Left hindlimb (tissue), 1 donor: ENCODE data around the gene SPOCK2.

Experiments used
- DNase-seq: peaks from one replicate; pipeline ENCODE4 v3.0.0-alpha.2; 2018

The SPOCK2 gene

DNA sequence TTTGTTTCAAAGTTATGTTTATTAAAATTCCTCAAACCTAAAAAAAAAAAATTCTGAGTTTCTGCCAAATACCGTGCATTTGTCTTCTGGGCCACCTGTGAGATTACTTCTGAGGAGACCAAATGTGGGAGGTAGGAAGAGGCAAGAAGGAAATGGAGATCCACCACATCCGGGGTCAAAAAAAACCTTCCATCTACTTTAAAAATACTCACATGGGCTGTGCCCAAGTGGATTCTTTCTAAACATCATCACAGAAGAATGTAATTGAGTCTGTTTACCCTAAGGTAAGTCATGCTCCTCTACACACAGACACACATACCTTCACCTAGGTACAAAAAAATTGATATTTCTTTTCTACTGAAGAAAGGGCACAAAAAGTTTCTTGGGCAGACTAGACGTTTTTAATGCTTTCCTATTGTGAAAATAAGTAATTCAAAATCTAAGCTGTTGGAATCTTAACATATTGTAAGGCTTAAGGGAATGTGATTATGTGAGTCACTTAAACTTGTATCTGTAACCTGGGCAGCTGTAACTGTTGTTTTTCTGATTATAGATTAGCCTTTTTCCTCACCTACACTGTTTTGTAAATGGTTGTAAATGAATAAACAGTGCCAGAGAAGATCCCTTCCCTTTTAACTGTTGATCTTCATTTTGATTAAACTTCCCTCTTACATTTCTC, 19.1 kb upstream of the SPOCK2 start:
- no peak for DNase-seq

DNA sequence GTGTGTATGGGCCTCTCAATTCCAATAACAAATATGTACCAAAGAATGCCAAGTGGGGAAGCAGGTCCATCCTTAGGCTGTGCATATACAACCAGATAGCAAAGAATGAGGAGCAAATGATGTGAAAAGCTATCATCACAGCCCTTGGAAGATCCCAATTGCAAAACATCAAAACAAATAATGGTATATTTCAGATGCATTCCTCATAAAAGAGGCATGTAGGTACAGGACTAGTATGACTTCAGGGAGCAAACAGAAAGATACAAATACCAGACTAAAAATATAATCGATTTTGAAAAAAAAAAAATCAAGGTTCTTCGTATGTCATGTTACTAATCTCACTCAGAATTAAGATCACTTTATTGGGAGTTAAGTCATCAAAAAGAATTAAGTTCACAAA, 18.5 kb upstream of the SPOCK2 start:
- DNase-seq: no peak

DNA sequence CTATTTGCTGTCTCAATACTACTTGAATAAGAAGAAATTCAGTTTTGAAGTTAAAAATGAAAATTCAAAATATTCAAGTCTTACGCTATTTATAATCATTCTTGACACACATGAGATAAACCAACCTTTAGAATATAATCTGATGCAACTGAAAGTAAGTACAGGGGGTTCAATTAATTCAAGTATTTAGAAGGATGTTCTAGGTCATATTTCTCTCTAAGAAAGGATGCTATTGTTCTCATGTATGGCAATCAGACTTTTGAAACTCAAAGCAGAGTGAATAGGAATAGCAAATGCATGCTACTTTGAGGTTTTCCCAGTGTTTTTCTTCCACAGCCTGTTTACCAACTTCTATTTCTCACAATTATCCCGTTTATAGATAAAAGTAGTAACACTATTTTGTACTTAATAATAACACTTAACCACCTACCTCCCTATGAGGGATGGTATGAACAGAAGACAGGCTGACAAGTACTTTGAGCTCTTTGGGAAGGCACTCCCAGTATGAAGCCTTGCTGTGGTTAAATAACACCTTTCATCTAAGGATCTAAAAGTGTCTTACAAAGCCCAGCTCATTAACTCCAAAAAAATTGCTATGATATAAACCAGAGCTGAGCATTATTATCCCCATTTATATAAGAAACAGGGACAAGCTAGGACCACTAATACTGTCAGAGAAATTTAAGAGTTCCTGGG, 18.0 kb upstream of the SPOCK2 start:
- no peak for DNase-seq

DNA sequence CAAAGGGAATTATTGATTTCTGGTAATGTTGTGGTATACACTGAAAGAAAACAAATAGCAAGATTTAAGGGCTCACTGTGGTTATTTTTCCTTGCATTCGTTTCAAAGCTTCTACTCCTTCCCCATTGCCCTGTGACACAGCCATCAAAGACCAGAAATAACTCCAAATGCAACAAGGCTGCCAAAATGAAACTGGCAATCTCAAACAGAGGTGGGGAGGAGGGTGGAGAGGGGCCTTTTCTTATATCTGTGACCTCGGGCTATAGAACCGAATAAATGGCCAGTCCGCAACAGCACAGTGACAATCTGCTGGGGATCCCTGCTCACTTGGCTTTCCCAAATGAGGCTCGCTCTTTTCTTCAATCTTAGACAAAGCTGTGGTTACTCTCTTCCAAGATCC, 17.4 kb upstream of the SPOCK2 start:
- no peak for DNase-seq

DNA sequence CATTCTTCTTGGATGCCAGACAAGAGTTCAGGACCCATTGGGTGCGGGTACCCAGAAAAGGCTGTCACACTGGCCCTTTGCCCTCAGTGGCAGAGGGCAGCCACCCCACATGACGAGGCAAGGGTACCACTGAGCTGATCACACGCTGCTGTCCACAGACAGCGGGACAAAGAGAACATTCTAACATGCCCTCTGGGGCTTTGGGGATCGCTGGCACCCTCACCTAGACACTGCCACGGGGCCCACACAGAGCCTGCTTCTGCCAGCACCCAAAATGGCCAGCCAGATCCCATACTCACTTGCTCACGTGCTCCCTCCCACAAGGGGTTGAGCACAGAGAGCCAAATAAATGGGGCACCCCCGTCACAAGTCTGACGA, 16.7 kb upstream of the SPOCK2 start:
- DNase-seq: no peak

DNA sequence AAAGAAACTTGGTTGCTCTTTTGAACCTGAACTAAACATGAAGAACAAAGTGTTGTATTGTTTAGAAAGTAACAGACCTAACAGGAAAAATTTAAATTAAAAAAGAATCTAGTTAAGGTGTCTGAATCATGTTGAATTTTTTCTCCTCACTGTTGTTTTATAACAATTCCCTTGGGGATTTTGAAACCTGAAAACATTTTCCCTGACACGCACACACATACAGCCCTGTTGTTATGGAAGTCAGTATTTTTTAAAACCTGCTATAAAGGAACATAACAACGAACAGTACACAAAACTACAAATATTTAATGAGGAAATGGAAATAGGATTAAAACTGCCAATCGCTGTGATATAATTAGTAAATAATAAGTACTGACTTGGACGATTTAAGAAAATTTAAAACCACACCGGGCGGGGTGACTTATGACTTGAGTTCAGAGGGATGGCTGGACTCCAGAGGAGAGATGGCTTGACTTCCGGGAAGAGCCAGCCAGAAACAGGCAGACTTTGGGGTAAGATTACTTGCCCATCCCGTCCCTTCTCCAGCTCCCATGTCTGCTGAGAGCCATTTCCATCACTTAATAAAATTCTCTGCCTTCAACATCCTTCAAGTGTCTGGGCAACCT, 16.2 kb upstream of the SPOCK2 start:
- DNase-seq: no peak

DNA sequence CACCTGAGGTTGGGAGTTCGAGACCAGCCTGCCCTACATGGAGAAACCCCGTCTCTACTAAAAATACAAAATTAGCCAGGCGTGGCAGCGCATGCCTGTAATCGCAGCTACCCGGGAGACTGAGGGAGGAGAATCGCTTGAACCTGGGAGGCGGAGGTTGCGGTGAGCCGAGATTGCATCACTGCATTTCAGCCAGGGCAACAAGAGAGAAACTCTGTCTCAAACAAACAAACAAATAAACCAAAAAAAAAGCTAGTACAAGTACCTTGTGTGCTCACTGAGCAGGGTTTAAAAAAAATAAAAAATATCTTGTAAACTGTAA, 11.2 kb upstream of the SPOCK2 start:
- no peak for DNase-seq

DNA sequence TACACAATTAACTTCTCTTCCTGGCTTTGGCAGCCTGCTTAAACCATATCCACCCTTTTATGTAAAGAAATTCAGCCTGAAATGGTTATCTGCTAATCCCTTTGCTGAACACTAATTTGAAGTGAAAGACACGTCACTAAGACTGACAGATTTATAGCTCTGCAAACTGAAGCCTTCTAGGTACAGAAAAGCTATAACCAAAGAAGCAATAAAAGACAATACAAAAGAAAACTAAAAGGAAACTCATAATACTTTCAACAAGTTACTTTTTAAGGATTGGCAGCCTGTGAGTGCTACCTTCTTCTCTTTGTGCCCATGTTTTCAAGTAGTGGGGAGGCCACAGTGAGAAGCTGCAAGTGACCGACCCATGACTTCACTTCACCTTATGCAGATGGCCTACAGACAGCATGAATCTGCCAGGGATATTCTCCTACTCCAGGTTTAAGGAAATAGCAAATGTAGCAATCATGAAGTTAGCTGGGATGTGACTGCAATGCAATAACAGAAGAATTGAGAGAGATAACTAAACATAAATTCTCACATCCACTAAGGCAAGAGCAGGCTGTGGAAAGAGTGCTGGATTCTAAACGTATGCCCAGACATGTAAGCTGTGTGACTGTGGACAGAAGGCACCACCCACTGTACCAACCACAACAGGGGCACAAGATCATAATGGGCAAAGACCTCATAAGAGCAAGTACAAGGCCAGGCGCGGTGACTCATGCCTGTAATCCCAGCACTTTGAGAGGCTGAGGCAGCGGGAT, 10.7 kb upstream of the SPOCK2 start:
- DNase-seq: no peak

DNA sequence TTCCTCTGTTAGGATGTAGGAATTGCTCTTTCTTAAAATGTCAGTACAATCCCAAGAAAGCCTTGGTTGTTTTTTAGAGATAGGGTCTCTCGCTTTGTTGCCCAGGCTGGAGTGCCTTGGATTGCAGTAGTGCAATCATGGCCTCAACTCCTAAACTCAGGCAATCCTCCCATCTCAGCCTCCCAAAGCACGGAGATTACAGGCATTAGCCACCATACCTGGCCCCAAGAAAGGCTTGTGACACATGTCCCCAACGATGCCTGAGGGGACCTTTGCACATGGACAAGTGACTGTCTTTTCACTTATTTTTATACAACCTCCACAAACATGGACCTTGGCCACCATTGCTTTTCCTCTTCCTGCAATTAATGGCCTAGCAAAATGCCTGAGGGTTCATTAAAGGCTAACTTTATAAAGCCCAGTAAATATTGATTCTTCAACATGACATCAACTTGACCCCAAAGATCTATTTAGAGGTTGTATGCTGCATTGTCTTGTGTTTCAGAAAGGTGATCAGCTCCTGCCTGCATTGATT, 10.0 kb upstream of the SPOCK2 start:
- no peak for DNase-seq

DNA sequence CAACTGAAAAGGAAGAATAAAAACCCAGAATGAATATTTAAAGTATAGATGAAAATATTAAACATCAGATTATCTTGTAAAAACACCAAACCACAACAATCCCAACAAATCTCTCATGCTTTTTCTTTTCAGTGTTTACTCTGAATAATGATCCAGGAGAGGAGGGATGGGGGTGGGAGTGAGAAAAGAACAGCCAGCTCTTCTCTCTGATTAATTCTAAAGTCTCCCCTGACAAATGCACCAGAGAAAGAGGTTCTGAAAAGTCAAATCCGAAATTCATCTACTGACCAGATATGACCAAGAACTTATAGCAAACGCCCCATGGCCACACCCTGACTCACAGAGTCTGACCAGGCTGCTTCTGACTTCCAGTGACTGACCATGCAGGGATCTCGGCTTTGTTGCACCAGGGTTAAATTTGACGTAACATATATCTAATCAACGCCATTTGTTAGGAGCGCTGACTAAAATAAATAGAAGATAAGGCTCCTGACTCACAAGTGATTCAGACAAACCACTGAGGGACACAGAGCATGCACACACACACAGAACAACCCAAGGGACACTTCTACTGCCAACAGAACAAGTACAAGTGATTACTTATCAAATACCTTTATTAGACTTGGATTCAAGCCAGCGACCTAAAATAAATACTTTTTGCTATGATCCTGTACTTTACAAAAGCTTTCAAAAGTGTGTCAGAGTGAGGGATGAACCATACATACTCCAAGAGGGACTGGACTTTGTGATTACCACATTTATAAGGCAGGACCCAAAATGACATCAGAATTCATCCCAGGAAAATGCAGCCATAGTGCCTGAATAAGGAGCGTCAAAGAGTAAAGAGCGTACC, 9.3 kb upstream of the SPOCK2 start:
- DNase-seq: no peak

DNA sequence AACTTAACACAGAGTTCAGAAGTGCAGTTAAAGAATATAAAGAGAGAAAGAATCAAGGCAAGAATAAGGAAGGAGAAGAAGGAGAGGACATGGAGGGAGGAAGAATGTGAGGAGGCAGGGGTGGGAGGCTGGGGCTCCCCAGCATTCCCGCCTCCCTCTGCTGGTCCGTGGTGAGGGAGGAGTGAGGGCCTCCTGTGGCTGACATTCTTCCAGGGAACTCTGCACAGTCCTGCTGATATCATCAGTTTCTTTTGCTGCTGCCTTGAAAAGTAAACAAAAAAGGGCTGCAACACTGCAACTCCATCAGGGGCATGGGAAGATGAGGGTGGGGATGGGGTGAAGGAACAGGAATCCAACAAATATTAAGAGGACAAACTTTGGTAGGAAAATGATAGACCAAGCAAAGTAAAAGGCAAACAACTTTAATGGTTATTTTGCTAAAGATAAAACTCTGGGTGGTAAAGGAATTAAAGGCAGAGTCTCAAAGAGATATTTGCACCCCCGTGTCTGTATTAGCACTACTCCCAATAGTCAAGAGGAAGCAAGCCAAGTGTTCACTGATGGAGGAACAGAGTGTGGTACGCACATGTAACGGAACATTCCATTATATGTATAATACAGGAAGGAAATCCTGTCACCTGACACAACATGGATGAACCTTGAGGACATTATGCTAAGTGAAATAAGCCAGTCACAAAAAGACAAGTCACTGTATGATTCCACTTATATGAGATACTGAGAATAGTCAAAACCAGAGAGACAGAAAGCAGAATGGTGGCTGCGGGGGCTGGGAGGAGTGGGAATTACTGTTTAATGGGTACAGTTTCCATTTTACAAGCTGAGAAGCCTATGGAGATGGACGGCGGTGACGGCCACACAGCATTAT, 8.0 kb upstream of the SPOCK2 start:
- DNase-seq: no peak

DNA sequence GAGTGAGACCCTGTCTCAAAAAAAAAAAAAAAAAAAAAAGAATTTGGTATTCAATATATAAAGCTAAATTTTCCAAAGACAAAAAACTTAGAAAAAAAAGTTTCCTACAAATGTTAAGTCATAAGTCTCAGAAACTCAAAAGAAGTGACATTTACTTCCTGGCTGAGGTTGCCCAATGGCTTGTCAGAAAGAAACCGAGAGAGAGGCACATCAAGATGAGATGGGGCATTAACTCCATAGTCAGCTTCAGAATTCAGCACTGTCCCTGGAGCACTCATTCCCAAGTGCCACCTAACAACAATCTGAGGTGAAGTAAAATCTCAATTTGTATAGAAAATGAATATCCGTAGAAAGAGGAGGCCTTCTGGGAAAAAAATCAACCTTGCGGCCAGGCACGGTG, 6.8 kb upstream of the SPOCK2 start:
- no peak for DNase-seq

DNA sequence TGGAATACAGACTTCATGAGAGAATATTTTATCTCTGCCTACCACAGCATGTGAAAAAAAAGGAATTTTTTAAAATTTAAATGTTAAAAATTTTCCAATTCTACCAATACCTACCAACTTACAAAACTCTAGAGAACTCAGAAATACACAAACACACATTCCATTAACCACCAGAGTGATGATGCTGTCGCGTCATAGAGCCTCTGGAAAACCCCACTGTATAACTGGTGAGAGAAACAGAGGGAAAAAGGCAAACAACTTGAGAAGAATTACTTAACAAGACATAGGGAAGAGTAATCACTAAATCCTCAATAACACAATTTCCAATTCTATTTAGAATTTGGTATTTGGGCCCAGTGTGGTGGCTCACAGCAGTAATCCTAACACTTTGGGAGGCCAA, 6.2 kb upstream of the SPOCK2 start:
- no peak for DNase-seq

DNA sequence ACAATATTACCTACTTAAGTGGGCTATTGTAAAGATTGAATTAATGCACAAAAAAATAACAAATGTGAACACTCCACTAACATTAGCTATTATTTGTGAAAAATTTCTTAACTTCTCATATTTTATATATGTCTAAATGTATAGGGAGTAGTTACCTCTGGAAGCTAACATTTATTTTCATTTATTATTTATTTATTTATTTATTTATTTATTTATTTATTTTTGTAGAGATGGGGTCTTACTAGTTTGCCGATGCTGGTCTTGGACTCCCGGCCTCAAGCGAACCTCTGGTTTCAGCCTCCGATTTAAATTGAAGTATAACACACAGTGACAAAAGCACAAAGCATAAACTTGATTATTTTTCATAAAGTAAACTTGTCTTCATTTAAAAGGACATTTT, 5.1 kb upstream of the SPOCK2 start:
- no peak for DNase-seq

DNA sequence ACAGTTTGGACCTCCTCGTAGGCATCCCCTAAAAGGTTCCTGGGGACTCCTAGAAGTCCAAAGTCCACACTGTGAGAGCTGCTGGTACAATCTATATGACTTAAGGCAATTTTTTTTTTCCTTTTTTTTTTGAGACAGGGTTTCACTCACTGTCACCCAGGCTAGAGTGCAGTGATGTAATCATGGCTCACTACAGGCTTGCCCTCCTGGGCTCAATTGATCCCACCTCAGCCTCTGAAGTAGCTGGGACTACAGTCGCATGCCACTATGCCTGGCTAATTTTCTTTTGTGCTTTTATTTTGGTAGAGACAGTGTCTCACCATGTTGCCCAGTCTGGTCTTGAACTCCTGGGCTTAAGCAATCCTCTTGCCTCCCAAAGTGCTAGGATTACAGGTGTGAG, 4.6 kb upstream of the SPOCK2 start:
- DNase-seq: no peak

DNA sequence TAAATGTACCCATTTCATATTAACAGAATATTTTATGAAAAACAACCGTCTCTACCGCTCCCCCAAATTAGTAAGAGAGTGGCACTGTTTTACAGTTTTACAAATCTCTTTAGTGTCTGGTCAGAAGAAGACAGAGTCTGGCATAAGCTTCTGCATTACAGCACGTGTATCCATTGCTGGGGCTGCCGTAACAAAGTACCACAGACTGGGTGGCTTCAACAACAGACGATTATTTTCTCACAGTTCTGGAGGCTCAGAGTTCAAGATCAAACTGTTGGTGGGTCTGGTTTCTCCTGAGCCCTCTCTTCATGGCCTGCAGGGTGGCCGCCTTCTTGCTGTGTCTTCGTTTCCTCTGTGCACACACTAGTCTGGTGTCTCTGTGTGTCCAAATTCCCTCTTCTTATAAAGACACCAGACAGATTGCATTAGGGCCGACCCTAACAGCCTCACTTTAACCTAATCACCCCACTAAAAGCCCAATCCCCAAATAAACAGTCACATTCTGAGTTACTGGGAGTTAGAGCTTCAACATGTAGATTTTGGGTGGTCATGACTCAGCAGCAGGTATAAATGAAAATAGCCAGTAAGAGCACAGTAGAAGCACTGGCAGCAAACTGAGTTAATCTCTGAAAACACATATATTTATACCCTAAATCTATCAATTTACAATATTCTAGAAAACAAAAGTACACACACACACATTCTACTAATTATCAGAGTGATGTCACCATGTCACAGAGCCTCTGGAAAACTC, 4.0 kb upstream of the SPOCK2 start:
- no peak for DNase-seq

DNA sequence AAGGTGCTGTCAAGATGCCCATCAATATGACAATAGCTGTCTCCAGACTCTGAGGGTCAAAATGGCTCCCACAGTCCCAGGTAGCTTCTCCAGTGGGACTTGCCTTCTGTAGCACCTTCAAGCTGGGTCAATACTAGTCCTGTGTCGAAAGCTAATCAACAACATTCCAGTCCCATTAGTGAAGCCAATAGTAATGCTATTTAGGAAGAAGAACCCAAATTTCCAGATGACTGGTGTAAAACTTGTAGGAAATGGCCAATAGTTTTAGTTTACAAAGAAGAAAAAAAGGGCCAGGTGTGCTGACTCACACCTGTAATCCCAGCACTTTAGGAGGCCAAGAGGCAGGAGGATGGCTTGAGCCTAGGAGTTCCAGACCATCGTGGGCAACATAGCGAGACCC, 2.0 kb upstream of the SPOCK2 start:
- no peak for DNase-seq

DNA sequence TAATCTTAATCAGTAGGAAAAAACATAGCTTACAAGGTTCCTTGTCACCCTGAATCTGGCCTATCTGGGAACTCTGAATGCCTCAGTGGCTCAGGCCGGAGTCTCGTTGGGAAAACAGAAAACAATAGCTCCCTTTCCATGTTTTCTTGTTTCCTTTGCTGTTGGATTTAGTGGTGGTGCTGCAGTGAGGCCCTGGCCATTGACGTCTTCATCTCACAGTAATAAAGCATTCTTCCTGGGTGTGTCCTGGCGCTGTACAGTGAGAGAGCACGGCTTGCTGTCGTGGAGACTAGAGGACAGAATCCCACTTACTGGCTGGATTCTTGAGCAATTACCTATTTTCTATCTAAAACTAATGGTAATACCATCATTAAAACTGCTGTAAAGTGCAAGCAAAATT, 1.3 kb upstream of the SPOCK2 start:
- DNase-seq: no peak

DNA sequence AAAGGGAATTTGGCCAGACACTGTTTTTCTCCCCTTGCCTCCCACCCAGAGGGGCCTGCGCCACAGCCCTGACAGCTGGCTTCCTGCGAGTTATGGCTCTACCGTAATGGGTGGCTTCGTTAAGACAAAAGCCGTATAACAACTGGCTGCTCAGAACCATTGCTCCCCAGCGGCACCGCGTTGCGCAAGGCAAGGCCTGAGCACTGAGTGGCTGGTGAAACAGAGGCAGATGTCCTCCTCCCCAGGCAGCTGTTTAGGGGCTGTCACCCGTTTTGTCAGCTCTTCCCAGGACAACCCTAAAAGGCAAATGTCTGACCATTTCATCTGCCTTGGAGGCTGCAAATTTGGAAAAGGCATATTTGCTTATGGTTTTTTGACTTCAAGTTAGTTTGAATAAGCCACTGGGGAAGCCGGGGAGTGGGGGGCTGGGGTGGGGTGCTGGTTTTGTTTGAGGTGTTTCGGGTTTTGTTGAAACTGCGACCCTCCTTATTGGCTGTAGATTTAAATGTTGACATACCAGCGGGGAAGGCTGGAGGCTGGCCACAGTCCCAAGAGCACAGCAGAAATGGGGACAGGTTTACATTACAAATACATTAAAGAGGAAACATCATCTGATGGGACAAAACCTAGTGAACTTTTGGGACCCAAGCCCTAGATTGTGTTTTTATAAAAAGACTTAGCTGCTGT, 681 bp upstream of the SPOCK2 start:
- DNase-seq: no peak

DNA sequence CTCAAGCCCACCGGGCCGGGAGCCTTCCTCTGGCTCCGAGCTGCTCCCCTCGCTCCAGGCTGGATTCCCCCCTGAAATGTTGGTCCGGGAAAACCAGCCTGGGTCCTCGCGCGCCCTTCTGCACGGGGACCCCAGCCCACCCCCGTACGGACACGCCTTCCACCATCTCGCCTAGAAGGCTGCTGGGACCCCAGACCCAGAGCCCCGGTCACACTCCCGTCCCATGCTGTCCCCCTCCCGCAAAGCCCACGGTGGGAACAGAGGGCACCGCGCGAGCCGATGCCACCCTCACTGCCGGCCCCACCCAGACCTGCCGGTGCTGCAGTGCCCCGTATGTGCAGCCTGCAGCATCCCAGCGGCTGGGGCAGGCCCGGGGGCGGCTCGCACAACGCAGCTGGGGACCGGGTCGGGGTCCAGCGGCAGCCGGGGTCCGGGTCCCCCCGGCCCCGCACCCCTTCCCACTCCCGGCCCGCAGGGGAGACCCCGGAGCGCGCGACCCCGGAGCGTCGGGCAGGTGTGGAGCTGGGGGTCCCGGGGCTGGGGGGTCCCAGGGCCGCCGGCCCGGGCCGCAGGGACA, 871 bp downstream of the SPOCK2 start:
- no peak for DNase-seq
